ENCODE measurements around the gene MLLT1. TPM values are rescaled to one million over a fixed set of nuclear protein-coding genes. Genes with fewer than 3 reads are reported as not detected.
"Not testable (repeated sequence)": the region's sequence is repeated elsewhere in the genome, so short reads cannot be mapped to it uniquely, and the experiment has no call there.

MLLT1 gene
- total RNA-seq, 4 donors from 2014 or later, result 16.0 to 29.0 (median 22.7) TPM

GRCh38 chr19:6297202-6297601 lies 17.4 kb upstream of the MLLT1 start:
- no peaks in the 10 kb centered on the region for H3K4me1 ChIP-seq
- H3K9me3 ChIP-seq, result peaks cover 3% of the 10 kb centered on the region
- H3K27ac ChIP-seq, result no peak overlapping the region
- TF ChIP-seq POLR2A (IDR thresholded peaks at IDR 0.05), result no peak
- no peak for TF ChIP-seq EP300 (IDR thresholded peaks at IDR 0.05)
- TF ChIP-seq POLR2AphosphoS5 (IDR thresholded peaks at IDR 0.05), result no peak
- no peak for TF ChIP-seq CTCF (IDR thresholded peaks at IDR 0.05)
- WGBS, result 77% methylated on average over 5 of the region's 6 CpGs
- no peak for DNase-seq (ENCODE audit: low spot score in 2 of 2)
- no peak overlapping the region for H3K4me3 ChIP-seq
- no peaks in the 10 kb centered on the region for H3K36me3 ChIP-seq
- H3K27me3 ChIP-seq, result no peaks in the 10 kb centered on the region

GRCh38 chr19:6292006-6292405 lies 12.2 kb upstream of the MLLT1 start:
- H3K9me3 ChIP-seq, result peaks cover 29% of the 10 kb centered on the region

GRCh38 chr19:6288737-6289136 lies 9.0 kb upstream of the MLLT1 start:
- 91% methylated on average over 1 of the region's 1 CpG for whole genome bisulfite sequencing
- H3K4me1 ChIP-seq, result no peaks in the 10 kb centered on the region
- no peak for DNase-seq (ENCODE audit: low spot score in 2 of 2)
- H3K27me3 ChIP-seq, result no peaks in the 10 kb centered on the region
- no peaks in the 10 kb centered on the region for H3K36me3 ChIP-seq
- no peak overlapping the region for H3K27ac ChIP-seq
- no peak overlapping the region for H3K4me3 ChIP-seq
- peaks cover 41% of the 10 kb centered on the region for H3K9me3 ChIP-seq
- TF ChIP-seq EP300 (IDR thresholded peaks at IDR 0.05) (no peak), POLR2A (IDR thresholded peaks at IDR 0.05) (no peak), POLR2AphosphoS5 (IDR thresholded peaks at IDR 0.05) (no peak), CTCF (IDR thresholded peaks at IDR 0.05) (no peak)

More at GRCh38 chr19:6292006-6292405, 12.2 kb upstream of the MLLT1 start:
- WGBS, result 80% methylated on average over 4 of the region's 4 CpGs
- H3K36me3 ChIP-seq, result no peaks in the 10 kb centered on the region
- H3K27ac ChIP-seq, result no peak overlapping the region
- TF ChIP-seq EP300 (IDR thresholded peaks at IDR 0.05), result no peak
- no peak for TF ChIP-seq POLR2A (IDR thresholded peaks at IDR 0.05)
- no peak for TF ChIP-seq POLR2AphosphoS5 (IDR thresholded peaks at IDR 0.05)
- TF ChIP-seq CTCF (IDR thresholded peaks at IDR 0.05), result no peak
- no peak for DNase-seq (ENCODE audit: low spot score in 2 of 2)
- H3K27me3 ChIP-seq, result no peaks in the 10 kb centered on the region
- no peaks in the 10 kb centered on the region for H3K4me1 ChIP-seq
- no peak overlapping the region for H3K4me3 ChIP-seq

- peaks cover 40% of the 10 kb centered on the region for H3K9me3 ChIP-seq
These were observed 7.6 kb upstream of the MLLT1 start for GRCh38 chr19:6287269-6287885.

GRCh38 chr19:6286676-6287075 lies 6.9 kb upstream of the MLLT1 start:
- no peak for DNase-seq (ENCODE audit: low spot score in 2 of 2)
- Histone ChIP-seq H3K4me3 (no peak overlapping the region), H3K36me3 (no peaks in the 10 kb centered on the region), H3K27me3 (no peaks in the 10 kb centered on the region), H3K4me1 (no peaks in the 10 kb centered on the region), H3K9me3 (peaks cover 33% of the 10 kb centered on the region), H3K27ac (no peak overlapping the region)
- TF ChIP-seq CTCF (IDR thresholded peaks at IDR 0.05) (no peak), POLR2AphosphoS5 (IDR thresholded peaks at IDR 0.05) (no peak), EP300 (IDR thresholded peaks at IDR 0.05) (no peak), POLR2A (IDR thresholded peaks at IDR 0.05) (no peak)
- 85% methylated on average over 3 of the region's 4 CpGs for WGBS

More at GRCh38 chr19:6287269-6287885, 7.6 kb upstream of the MLLT1 start:
- WGBS, result 84% methylated on average over 6 of the region's 6 CpGs
- no peak for DNase-seq (ENCODE audit: low spot score in 2 of 2)
- TF ChIP-seq EP300 (IDR thresholded peaks at IDR 0.05) (no peak), POLR2AphosphoS5 (IDR thresholded peaks at IDR 0.05) (no peak), POLR2A (IDR thresholded peaks at IDR 0.05) (no peak), CTCF (IDR thresholded peaks at IDR 0.05) (no peak)
- Histone ChIP-seq H3K36me3 (no peaks in the 10 kb centered on the region), H3K4me1 (no peaks in the 10 kb centered on the region), H3K27ac (no peak overlapping the region), H3K27me3 (no peaks in the 10 kb centered on the region), H3K4me3 (no peak overlapping the region)

GRCh38 chr19:6282393-6282792 lies 2.6 kb upstream of the MLLT1 start:
- H3K9me3 ChIP-seq, result peaks cover 16% of the 10 kb centered on the region
- H3K27me3 ChIP-seq, result not testable (repeated sequence)

More at GRCh38 chr19:6282393-6282792, 2.6 kb upstream of the MLLT1 start:
- not testable (repeated sequence) for H3K36me3 ChIP-seq; DNase-seq (ENCODE audit: low spot score in 2 of 2); H3K27ac ChIP-seq; H3K4me3 ChIP-seq
- WGBS, result 75% methylated on average over 6 of the region's 6 CpGs
- H3K4me1 ChIP-seq, result peaks cover 25% of the 10 kb centered on the region

Measured in suprapubic skin (tissue), 4 donors.